GOT3 (cell line): Measurements from ENCODE around the gene PCDHA5.
"Not testable (repeated sequence)": the region's sequence is repeated elsewhere in the genome, so short reads cannot be mapped to it uniquely, and the experiment has no call there.

ENCODE experiments used
- DNase-seq: peaks from one replicate; lab custom pipeline; 2025; ENCODE audit warnings: mixed read lengths; lab: John Stamatoyannopoulos, UW

The PCDHA5 gene

GRCh38 chr5:140821375-140822280 lies at the start of gene PCDHA5:
TSS of gene PCDHA5 (plus strand) at chr5:140821613.
- DNase-seq, result no peak

DNA sequence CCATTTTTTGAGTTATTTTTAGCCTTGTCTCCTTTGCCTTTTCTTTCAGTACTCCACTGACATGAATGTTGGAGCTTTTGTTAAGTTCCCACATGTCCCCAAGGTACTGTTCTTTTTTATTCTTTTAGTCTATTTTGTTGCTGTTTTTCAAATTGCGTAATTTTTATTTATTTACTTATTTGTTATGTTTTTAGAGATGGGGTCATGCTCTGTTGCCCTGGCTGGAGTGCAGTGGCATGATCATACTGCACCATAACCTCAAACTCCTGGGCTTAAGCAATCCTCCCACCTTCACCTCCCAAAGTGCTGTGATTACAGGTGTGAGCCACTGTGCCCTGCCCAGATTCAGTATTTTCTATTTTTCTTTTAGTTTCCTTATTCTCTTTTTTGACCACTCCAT lies 40.9 kb upstream of the PCDHA5 start:
- DNase-seq, result no peak

DNA sequence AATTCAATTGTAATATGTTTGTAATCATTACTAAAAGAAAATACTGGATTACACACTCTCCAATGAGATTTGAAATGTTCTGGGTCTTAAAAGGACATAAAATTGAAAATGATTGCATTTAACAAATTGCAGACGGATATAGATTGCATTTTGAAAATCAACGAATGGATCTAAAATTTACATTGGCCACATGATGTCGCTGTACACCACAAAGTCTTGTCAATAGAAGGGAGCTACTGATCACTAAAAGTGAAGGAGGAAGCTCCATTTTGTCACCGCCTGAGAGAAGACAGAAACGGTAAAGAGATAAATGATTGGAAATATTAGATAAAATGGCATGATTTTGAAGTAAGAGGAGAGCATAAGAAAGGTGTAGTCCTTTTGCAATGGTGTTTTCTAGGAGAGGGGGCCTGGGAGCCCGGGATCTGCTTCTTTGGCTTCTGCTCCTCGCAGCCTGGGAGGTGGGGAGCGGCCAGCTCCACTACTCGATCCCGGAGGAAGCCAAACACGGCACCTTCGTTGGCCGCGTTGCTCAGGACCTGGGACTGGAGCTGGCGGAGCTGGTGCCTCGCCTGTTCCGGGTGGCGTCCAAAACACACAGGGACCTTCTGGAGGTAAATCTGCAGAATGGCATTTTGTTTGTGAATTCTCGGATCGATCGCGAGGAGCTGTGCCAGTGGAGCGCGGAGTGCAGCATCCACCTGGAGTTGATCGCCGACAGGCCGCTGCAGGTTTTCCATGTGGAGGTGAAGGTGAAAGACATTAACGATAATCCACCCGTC lies 35.3 kb upstream of the PCDHA5 start, which contains the start of gene PCDHA1:
TSS of gene PCDHA1 (plus strand) at position 236 of the 782 bp plus-strand sequence.
- DNase-seq, result no peak

- DNase-seq, result not testable (repeated sequence)
These were observed 34.0 kb upstream of the PCDHA5 start for GRCh38 chr5:140787422-140787821.

DNA sequence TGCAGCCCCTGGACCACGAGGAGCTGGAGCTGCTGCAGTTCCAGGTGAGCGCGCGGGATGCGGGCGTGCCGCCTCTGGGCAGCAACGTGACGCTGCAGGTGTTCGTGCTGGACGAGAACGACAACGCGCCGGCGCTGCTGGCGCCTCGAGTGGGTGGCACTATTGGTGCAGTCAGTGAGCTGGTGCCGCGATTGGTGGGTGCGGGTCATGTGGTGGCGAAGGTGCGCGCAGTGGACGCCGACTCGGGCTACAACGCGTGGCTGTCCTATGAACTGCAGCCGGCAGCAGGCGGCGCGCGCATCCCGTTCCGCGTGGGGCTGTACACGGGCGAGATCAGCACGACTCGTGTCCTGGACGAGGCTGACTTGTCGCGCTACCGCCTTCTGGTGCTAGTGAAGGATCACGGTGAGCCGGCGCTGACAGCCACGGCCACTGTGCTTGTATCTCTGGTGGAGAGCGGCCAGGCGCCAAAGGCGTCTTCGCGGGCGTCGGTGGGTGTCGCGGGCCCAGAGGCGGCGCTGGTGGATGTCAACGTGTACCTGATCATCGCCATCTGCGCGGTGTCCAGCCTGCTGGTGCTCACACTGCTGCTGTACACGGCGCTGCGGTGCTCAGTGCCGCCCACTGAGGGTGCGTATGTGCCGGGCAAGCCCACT lies 33.4 kb upstream of the PCDHA5 start:
- not testable (repeated sequence) for DNase-seq

DNA sequence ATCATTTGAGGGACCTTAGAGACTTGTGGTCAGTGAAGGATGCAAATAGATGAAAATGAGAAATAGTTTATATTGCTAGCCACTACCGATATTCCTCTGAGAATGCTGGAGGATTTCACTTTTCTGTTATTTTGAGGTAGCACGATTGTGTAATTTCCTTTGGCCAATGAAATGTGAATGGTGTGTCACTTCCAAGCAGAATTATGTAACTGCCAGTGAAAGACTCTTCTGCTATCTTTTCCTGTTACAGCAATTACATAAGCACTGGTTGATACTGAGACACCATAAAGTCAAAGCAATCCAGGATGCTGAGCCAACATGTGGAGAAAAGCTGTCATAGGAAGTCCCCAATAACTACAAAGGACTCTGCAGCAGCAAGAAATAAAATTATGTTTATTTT lies 30.3 kb upstream of the PCDHA5 start:
- DNase-seq, result no peak

GRCh38 chr5:140794595-140795258 lies 26.7 kb upstream of the PCDHA5 start, which contains the start of gene PCDHA2:
TSS of gene PCDHA2 (plus strand) at chr5:140794852.
- no peak for DNase-seq

GRCh38 chr5:140795259-140795641 lies 26.2 kb upstream of the PCDHA5 start:
- DNase-seq, result no peak

- DNase-seq, result not testable (repeated sequence)
These were observed 25.2 kb upstream of the PCDHA5 start for GRCh38 chr5:140796072-140796717.

DNA sequence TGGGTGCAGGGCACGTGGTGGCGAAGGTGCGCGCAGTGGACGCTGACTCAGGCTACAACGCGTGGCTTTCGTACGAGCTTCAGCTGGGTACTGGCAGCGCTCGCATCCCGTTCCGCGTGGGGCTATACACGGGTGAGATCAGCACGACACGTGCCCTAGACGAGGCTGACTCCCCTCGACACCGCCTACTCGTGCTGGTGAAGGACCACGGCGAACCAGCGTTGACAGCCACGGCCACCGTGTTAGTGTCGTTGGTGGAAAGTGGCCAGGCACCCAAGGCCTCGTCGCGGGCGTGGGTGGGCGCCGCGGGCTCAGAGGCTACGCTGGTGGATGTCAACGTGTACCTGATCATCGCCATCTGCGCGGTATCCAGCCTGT lies 24.7 kb upstream of the PCDHA5 start:
- DNase-seq, result no peak

GRCh38 chr5:140800816-140801493 lies 20.5 kb upstream of the PCDHA5 start, which contains the start of gene PCDHA3:
TSS of gene PCDHA3 (plus strand) at chr5:140801057.
- DNase-seq, result no peak

DNA sequence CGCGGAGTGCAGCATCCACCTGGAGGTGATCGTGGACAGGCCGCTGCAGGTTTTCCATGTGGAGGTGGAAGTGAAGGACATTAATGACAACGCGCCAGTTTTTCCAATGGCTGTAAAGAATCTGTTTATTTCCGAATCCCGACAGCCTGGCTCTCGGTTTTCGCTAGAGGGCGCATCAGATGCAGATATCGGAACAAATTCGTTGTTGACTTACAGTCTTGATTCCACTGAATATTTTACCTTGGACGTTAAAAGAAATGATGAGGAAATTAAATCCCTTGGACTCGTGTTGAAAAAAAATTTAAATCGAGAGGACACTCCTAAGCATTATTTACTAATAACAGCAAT lies 19.9 kb upstream of the PCDHA5 start:
- DNase-seq, result no peak

- DNase-seq, result not testable (repeated sequence)
These were observed 19.0 kb upstream of the PCDHA5 start for GRCh38 chr5:140802381-140802780.

GRCh38 chr5:140802781-140803271 lies 18.6 kb upstream of the PCDHA5 start:
- no peak for DNase-seq

DNA sequence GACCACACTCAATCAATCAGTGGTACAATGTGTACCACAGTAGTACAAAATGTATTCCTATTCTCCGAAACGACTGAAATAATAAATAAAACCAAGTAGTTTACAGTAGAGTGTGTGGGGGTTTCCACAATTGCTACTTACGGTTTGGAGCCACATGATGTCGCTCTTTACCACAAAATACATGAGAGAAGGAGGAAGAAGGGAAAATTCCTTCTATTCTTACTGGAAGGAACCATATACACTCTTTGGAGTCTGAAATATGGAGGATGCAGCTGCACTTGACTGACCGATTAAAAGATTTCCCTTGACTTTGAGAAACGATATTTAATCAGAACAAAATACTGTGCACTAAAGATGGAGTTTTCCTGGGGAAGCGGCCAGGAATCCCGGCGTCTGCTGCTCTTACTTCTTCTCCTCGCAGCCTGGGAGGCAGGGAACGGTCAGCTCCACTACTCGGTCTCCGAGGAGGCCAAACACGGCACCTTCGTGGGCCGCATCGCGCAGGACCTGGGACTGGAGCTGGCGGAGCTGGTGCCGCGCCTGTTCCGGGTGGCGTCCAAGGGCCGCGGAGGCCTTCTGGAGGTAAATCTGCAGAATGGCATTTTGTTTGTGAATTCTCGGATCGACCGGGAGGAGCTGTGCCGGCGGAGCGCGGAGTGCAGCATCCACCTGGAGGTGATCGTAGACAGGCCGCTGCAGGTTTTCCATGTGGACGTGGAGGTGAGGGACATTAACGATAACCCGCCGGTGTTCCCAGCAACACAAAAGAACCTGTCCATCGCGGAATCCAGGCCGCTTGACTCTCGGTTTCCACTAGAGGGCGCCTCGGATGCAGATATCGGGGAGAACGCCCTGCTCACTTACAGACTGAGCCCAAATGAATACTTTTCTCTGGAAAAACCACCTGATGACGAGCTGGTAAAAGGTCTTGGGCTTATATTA lies 14.3 kb upstream of the PCDHA5 start, which contains the start of gene PCDHA4:
TSS of gene PCDHA4 (plus strand) at position 235 of the 942 bp plus-strand sequence.
- DNase-seq, result no peak

- DNase-seq, result not testable (repeated sequence)
These were observed 13.0 kb upstream of the PCDHA5 start for GRCh38 chr5:140808241-140808888.

DNA sequence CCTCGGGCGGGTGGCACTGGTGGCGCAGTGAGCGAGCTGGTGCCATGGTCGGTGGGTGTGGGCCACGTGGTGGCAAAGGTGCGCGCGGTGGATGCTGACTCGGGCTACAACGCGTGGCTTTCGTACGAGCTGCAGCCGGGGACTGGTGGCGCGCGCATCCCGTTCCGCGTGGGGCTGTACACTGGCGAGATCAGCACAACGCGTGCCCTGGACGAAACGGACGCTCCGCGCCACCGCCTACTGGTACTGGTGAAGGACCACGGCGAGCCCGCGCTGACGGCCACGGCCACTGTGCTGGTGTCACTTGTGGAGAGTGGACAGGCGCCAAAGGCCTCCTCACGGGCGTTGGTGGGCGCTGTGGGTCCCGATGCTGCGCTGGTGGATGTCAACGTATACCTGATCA lies 12.5 kb upstream of the PCDHA5 start:
- DNase-seq, result no peak

DNA sequence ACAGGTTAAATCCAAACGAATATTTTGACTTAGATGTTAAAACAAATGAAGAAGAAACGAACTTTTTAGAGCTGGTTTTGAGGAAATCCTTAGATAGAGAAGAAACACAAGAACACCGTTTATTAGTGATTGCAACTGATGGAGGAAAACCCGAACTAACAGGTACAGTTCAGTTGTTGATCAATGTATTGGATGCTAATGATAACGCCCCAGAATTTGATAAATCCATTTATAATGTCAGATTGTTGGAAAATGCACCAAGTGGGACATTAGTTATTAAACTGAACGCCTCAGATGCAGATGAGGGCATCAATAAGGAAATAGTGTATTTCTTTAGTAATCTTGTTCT lies 842 bp downstream of the PCDHA5 start:
- no peak for DNase-seq

DNA sequence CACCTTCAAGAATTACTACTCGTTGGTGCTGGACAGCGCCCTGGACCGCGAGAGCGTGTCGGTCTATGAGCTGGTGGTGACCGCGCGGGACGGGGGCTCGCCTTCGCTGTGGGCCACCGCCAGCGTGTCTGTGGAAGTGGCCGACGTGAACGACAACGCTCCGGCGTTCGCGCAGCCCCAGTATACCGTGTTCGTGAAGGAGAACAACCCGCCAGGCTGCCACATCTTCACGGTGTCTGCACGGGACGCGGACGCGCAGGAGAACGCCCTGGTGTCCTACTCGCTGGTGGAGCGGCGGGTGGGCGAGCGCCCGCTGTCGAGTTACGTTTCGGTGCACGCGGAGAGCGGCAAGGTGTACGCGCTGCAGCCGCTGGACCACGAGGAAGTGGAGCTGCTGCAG lies 1.6 kb downstream of the PCDHA5 start:
- not testable (repeated sequence) for DNase-seq
